HepG2 (cell line): ENCODE results near the gene ABCC1. TPM values are rescaled to one million over a fixed set of nuclear protein-coding genes. Genes with fewer than 3 reads are reported as not detected.
A peak's percentile ranks its signal among the peaks of the same experiment; 100 is the strongest.

Experiments
- HIC2 ChIP-seq: sonication (generic); formaldehyde crosslinking; IDR thresholded peaks from 2 replicates; pipeline ENCODE4 v1.9.0; 2022; ENCODE audit warnings: low read depth, missing genetic modification reagents
- HNF4G ChIP-seq, 2 experiments: sonication (generic) in 1 of 2; formaldehyde crosslinking in 1 of 2; IDR thresholded peaks; 2 replicates each; pipeline versions ENCODE4 v1.4.0 to v1.6.1; 2011 to 2020; ENCODE audit warnings: borderline replicate concordance in 2 of 2, low read depth in 2 of 2, mild to moderate bottlenecking in 2 of 2, low read length in 1 of 2, missing genetic modification reagents in 1 of 2, moderate library complexity in 1 of 2
- HOXD1 ChIP-seq: sonication (generic); formaldehyde crosslinking; IDR thresholded peaks from 2 replicates; pipeline ENCODE4 v1.5.0; 2020; ENCODE audit warnings: missing genetic modification reagents
- MIXL1 ChIP-seq: IDR thresholded peaks from 2 replicates; pipeline ENCODE4 v1.6.1; 2016
- SAFB2 ChIP-seq: sonication (generic); formaldehyde crosslinking; IDR thresholded peaks from 2 replicates; pipeline ENCODE4 v1.5.1; 2020; ENCODE audit warnings: missing genetic modification reagents, low read depth, mild to moderate bottlenecking, borderline replicate concordance
- SRSF4 ChIP-seq: fragments of 200-400 bp; formaldehyde crosslinking; IDR thresholded peaks from one replicate; pipeline ENCODE4 v1.6.1; 2018; ENCODE audit warnings: mild to moderate bottlenecking, low read depth, low read length, moderate library complexity; ENCODE audit not compliant: poor library complexity, severe bottlenecking
- ZBTB42 ChIP-seq: sonication (generic); formaldehyde crosslinking; IDR thresholded peaks from 2 replicates; pipeline ENCODE4 v1.5.0; 2020; ENCODE audit warnings: mild to moderate bottlenecking, missing genetic modification reagents
- ZNF646 ChIP-seq: sonication (generic); formaldehyde crosslinking; IDR thresholded peaks from 2 replicates; pipeline ENCODE4 v1.9.0; 2021; ENCODE audit warnings: mild to moderate bottlenecking, missing genetic modification reagents
- polyA plus RNA-seq, 8 experiments: library from polyadenylated mRNA; depleted of rRNA in 3 of 8; stranded (reverse) in 7 of 8; unstranded in 1 of 8; fragments of >200 nt; fragmentation: Illumina TruSeq in 4 of 8; extraction: Trizol in 4 of 8; gene quantifications; 2 replicates each; pipeline versions ENCODE4 v1.2.1 to v1.2.3, GENCODE V29; 2011 to 2016; ENCODE audit warnings: low read depth in 4 of 8, missing spikeins in 1 of 8, mixed read lengths in 1 of 8; ENCODE audit not compliant: insufficient read depth in 1 of 8
- total RNA-seq, 5 experiments: library from RNA; depleted of rRNA; stranded (reverse); fragments of >200 nt; fragmentation: Illumina TruSeq; extraction: Trizol; gene quantifications; 2 replicates each; pipeline ENCODE4 v1.2.3, GENCODE V29; 2016; ENCODE audit warnings: low read depth in 1 of 5
- TF ChIP-seq, protein P1 (sequence below): sonication (generic); formaldehyde crosslinking; IDR thresholded peaks from 2 replicates; pipeline ENCODE4 v1.8.1; 2023; ENCODE audit warnings: mild to moderate bottlenecking, missing genetic modification reagents
- TF ChIP-seq, protein P2 (sequence below): sonication (generic); formaldehyde crosslinking; IDR thresholded peaks from 2 replicates; pipeline ENCODE4 v1.4.0; 2020; ENCODE audit warnings: missing genetic modification reagents, borderline replicate concordance
- TF ChIP-seq, protein P3 (sequence below): sonication (generic); formaldehyde crosslinking; IDR thresholded peaks from 2 replicates; pipeline ENCODE4 v1.4.0; 2020; ENCODE audit warnings: missing genetic modification reagents, borderline replicate concordance

ABCC1 gene
- total and polyA plus RNA-seq, 2 of the 13 experiments (the other 11 are each of a cell fraction or from before 2014, with no cell fraction given), result 13.0 to 30.6 TPM

DNA sequence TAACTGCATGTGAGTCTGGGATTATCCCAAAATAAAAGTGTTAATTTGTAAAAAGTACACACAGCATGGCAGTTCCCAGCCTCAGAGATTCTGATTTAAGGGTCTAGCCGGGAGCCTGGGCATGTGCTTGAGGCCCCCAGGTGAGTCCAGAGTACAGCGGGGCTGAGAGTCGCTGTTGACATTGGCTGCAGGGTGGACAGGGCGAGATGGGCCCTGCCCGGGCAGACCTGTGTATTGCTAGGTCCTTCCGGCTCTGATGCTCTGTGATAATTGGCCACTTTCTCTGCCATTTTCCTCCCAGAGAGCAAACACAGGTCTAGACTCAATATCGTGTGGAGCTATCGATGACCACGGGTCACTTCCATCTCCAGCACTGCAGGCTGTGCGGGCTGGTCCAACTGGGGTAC lies 200.3 kb downstream of the ABCC1 start (continued):
- TF ChIP-seq HOXD1, result peak; percentile 68; the same call in 1 of the 2 replicates
- TF ChIP-seq, protein P1, sequence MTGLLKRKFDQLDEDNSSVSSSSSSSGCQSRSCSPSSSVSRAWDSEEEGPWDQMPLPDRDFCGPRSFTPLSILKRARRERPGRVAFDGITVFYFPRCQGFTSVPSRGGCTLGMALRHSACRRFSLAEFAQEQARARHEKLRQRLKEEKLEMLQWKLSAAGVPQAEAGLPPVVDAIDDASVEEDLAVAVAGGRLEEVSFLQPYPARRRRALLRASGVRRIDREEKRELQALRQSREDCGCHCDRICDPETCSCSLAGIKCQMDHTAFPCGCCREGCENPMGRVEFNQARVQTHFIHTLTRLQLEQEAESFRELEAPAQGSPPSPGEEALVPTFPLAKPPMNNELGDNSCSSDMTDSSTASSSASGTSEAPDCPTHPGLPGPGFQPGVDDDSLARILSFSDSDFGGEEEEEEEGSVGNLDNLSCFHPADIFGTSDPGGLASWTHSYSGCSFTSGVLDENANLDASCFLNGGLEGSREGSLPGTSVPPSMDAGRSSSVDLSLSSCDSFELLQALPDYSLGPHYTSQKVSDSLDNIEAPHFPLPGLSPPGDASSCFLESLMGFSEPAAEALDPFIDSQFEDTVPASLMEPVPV, result no peak
- TF ChIP-seq HNF4G (IDR thresholded peaks at IDR 0.05; ENCODE audit: borderline replicate concordance, low read depth, low read length), result peak; percentile 88
- peak; percentile 9; the same call in 1 of the 2 replicates for TF ChIP-seq HNF4G (CRISPR knock-in tag; IDR thresholded peaks at IDR 0.05; ENCODE audit: borderline replicate concordance, low read depth)
- TF ChIP-seq HIC2 (CRISPR knock-in tag), result peak; percentile 73
- TF ChIP-seq, protein P2, sequence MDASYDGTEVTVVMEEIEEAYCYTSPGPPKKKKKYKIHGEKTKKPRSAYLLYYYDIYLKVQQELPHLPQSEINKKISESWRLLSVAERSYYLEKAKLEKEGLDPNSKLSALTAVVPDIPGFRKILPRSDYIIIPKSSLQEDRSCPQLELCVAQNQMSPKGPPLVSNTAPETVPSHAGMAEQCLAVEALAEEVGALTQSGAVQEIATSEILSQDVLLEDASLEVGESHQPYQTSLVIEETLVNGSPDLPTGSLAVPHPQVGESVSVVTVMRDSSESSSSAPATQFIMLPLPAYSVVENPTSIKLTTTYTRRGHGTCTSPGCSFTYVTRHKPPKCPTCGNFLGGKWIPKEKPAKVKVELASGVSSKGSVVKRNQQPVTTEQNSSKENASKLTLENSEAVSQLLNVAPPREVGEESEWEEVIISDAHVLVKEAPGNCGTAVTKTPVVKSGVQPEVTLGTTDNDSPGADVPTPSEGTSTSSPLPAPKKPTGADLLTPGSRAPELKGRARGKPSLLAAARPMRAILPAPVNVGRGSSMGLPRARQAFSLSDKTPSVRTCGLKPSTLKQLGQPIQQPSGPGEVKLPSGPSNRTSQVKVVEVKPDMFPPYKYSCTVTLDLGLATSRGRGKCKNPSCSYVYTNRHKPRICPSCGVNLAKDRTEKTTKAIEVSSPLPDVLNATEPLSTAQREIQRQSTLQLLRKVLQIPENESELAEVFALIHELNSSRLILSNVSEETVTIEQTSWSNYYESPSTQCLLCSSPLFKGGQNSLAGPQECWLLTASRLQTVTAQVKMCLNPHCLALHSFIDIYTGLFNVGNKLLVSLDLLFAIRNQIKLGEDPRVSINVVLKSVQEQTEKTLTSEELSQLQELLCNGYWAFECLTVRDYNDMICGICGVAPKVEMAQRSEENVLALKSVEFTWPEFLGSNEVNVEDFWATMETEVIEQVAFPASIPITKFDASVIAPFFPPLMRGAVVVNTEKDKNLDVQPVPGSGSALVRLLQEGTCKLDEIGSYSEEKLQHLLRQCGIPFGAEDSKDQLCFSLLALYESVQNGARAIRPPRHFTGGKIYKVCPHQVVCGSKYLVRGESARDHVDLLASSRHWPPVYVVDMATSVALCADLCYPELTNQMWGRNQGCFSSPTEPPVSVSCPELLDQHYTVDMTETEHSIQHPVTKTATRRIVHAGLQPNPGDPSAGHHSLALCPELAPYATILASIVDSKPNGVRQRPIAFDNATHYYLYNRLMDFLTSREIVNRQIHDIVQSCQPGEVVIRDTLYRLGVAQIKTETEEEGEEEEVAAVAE (CRISPR knock-in tag), result peak; percentile 83; the same call in 1 of the 2 replicates
- peak; percentile 74; the same call in 1 of the 2 replicates for TF ChIP-seq SAFB2 (CRISPR knock-in tag)
- peak; percentile 65 for TF ChIP-seq MIXL1 (CRISPR knock-in tag)
- TF ChIP-seq SRSF4, result no peak
- TF ChIP-seq, protein P3, sequence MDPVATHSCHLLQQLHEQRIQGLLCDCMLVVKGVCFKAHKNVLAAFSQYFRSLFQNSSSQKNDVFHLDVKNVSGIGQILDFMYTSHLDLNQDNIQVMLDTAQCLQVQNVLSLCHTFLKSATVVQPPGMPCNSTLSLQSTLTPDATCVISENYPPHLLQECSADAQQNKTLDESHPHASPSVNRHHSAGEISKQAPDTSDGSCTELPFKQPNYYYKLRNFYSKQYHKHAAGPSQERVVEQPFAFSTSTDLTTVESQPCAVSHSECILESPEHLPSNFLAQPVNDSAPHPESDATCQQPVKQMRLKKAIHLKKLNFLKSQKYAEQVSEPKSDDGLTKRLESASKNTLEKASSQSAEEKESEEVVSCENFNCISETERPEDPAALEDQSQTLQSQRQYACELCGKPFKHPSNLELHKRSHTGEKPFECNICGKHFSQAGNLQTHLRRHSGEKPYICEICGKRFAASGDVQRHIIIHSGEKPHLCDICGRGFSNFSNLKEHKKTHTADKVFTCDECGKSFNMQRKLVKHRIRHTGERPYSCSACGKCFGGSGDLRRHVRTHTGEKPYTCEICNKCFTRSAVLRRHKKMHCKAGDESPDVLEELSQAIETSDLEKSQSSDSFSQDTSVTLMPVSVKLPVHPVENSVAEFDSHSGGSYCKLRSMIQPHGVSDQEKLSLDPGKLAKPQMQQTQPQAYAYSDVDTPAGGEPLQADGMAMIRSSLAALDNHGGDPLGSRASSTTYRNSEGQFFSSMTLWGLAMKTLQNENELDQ (CRISPR knock-in tag), result no peak
- peak; percentile 4; the same call in 1 of the 2 replicates for TF ChIP-seq ZNF646
- TF ChIP-seq ZBTB42 (CRISPR knock-in tag), result no peak
